ENCODE results near the gene NRP1. TPM values are rescaled to one million over a fixed set of nuclear protein-coding genes. Genes with fewer than 3 reads are reported as not detected.

The NRP1 gene
- total and polyA plus RNA-seq, 2 of the 8 experiments (the other 6 are each of a cell fraction or from before 2014, with no cell fraction given) = 1.2 to 2.1 TPM

DNA sequence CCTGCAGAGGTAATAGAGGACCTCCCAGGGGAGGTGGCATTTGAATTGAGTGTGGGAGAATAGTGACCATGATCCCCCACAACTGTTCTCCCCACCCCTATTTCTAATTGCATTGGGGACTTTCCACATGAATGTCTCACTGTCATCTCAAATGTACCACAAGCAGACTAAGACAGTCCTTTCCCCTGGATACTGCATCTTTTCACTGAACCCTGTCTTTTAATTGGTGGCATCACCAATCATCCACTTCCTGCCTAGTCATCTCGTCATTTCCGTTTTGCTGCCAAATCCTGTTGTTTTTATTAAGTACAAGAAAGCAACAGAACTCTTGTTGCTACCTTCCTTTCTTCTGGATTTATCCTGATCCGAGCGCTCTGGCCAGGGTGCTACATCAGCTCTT lies 120.3 kb downstream of the NRP1 start (continued):
- TF ChIP-seq CBX8 (IDR thresholded peaks at IDR 0.05; ENCODE audit: borderline replicate concordance, low read depth, low read length) = no peak
- TF ChIP-seq, protein P1, sequence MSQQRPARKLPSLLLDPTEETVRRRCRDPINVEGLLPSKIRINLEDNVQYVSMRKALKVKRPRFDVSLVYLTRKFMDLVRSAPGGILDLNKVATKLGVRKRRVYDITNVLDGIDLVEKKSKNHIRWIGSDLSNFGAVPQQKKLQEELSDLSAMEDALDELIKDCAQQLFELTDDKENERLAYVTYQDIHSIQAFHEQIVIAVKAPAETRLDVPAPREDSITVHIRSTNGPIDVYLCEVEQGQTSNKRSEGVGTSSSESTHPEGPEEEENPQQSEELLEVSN (IDR thresholded peaks at IDR 0.05) = no peak
- no peak for TF ChIP-seq POLR2AphosphoS5 (IDR thresholded peaks at IDR 0.05; ENCODE audit: low read depth, low read length)
- TF ChIP-seq EGR1 (IDR thresholded peaks at IDR 0.05; ENCODE audit: borderline replicate concordance, low read depth, low read length) = no peak
